H9 (cell line): Measurements from ENCODE around the gene HS2ST1. TPM values are rescaled to one million over a fixed set of nuclear protein-coding genes. Genes with fewer than 3 reads are reported as not detected.

Source experiments
- DNase-seq: peaks from one replicate; pipeline ENCODE4 v3.0.0-alpha.2; 2017
- H2AFZ ChIP-seq: one replicate; pipeline ENCODE4 v1.6.1; 2013; ENCODE audit warnings: mild to moderate bottlenecking, low read length, control low read depth, moderate library complexity
- H2AK5ac ChIP-seq: 2 replicates; pipeline ENCODE4 v1.6.1; 2013; ENCODE audit warnings: low read length, control low read depth, mixed read lengths; ENCODE audit not compliant: insufficient read length
- H2BK120ac ChIP-seq: one replicate; pipeline ENCODE4 v1.6.1; 2013; ENCODE audit warnings: low read depth, mild to moderate bottlenecking, low read length, control low read depth, inconsistent platforms; ENCODE audit not compliant: poor library complexity, severe bottlenecking
- H2BK12ac ChIP-seq: 2 replicates; pipeline ENCODE4 v1.6.1; 2013; ENCODE audit warnings: low read length, control low read depth, mixed read lengths, low read depth; ENCODE audit not compliant: insufficient read length
- H2BK15ac ChIP-seq: 2 replicates; pipeline ENCODE4 v1.6.1; 2013; ENCODE audit warnings: low read depth, low read length, control low read depth
- H2BK20ac ChIP-seq: one replicate; pipeline ENCODE4 v1.6.1; 2013; ENCODE audit warnings: low read depth, mild to moderate bottlenecking, low read length, control low read depth, inconsistent platforms; ENCODE audit not compliant: poor library complexity, severe bottlenecking
- H2BK5ac ChIP-seq: 2 replicates; pipeline ENCODE4 v1.6.1; 2013; ENCODE audit warnings: low read length, control low read depth, mixed read lengths; ENCODE audit not compliant: insufficient read length
- H3K14ac ChIP-seq: 2 replicates; pipeline ENCODE4 v1.6.1; 2013; ENCODE audit warnings: low read length, control low read depth; ENCODE audit not compliant: insufficient read depth
- H3K18ac ChIP-seq: 2 replicates; pipeline ENCODE4 v1.6.1; 2013; ENCODE audit warnings: low read depth, mild to moderate bottlenecking, mixed read lengths, low read length, control low read depth; ENCODE audit not compliant: insufficient read length
- H3K23ac ChIP-seq: 2 replicates; pipeline ENCODE4 v1.6.1; 2013; ENCODE audit warnings: low read length, control low read depth, mixed read lengths, low read depth; ENCODE audit not compliant: insufficient read length
- H3K23me2 ChIP-seq: 2 replicates; pipeline ENCODE4 v1.6.1; 2013; ENCODE audit warnings: low read depth, mild to moderate bottlenecking, mixed read lengths, low read length, control low read depth; ENCODE audit not compliant: insufficient read length, poor library complexity, severe bottlenecking
- H3K27ac ChIP-seq: 2 replicates; pipeline ENCODE4 v1.5.1; 2013; ENCODE audit warnings: low read length, control low read depth, mixed read lengths, low read depth; ENCODE audit not compliant: insufficient read length
- H3K27me3 ChIP-seq: 2 replicates; pipeline ENCODE4 v1.6.1; 2013; ENCODE audit warnings: low read length, control low read depth, inconsistent platforms; ENCODE audit not compliant: insufficient read depth
- H3K4ac ChIP-seq: 2 replicates; pipeline ENCODE4 v1.6.1; 2013; ENCODE audit warnings: low read depth, mild to moderate bottlenecking, control low read depth, inconsistent platforms, low read length, moderate library complexity
- H3K4me1 ChIP-seq: 2 replicates; pipeline ENCODE4 v1.6.1; 2013; ENCODE audit warnings: low read length, control low read depth, inconsistent platforms; ENCODE audit not compliant: insufficient read depth
- H3K4me2 ChIP-seq: 2 replicates; pipeline ENCODE4 v1.6.1; 2013; ENCODE audit warnings: low read length, control low read depth, mixed read lengths; ENCODE audit not compliant: insufficient read length, insufficient read depth
- H3K56ac ChIP-seq: 2 replicates; pipeline ENCODE4 v1.6.1; 2013; ENCODE audit warnings: low read depth, mild to moderate bottlenecking, mixed read lengths, low read length, control low read depth; ENCODE audit not compliant: insufficient read length
- H3K79me1 ChIP-seq: 2 replicates; pipeline ENCODE4 v1.6.1; 2013; ENCODE audit warnings: low read depth, mild to moderate bottlenecking, moderate library complexity, low read length, control low read depth, inconsistent platforms; ENCODE audit not compliant: insufficient read depth, poor library complexity, severe bottlenecking
- H3K79me2 ChIP-seq: 2 replicates; pipeline ENCODE4 v1.6.1; 2013; ENCODE audit warnings: low read length, control low read depth, inconsistent platforms; ENCODE audit not compliant: insufficient read depth
- H3K9ac ChIP-seq: 2 replicates; pipeline ENCODE4 v1.6.1; 2013; ENCODE audit warnings: low read length, control low read depth, mixed read lengths; ENCODE audit not compliant: insufficient read length; ENCODE audit errors: extremely low read depth
- H3K9me3 ChIP-seq: one replicate; pipeline ENCODE4 v1.6.1; 2013; ENCODE audit warnings: low read depth, low read length, inconsistent platforms; ENCODE audit not compliant: control insufficient read depth
- H3T11ph ChIP-seq: one replicate; pipeline ENCODE4 v1.6.1; 2013; ENCODE audit warnings: mild to moderate bottlenecking, low read length, control low read depth, inconsistent platforms
- H4K20me1 ChIP-seq: one replicate; pipeline ENCODE4 v1.6.1; 2013; ENCODE audit not compliant: control insufficient read depth, insufficient read length, insufficient read depth
- H4K5ac ChIP-seq: 2 replicates; pipeline ENCODE4 v1.6.1; 2013; ENCODE audit warnings: low read depth, mild to moderate bottlenecking, mixed read lengths, low read length, control low read depth; ENCODE audit not compliant: insufficient read length
- H4K8ac ChIP-seq: replicated peaks from 2 replicates; pipeline ENCODE4 v1.6.1; 2013; ENCODE audit warnings: low read length, control low read depth, mixed read lengths, low read depth; ENCODE audit not compliant: insufficient read length
- H4K91ac ChIP-seq: 2 replicates; pipeline ENCODE4 v1.6.1; 2013; ENCODE audit warnings: low read depth, mild to moderate bottlenecking, moderate library complexity, mixed read lengths, low read length, control low read depth; ENCODE audit not compliant: insufficient read length
- H3K27ac Mint-ChIP-seq, 3 experiments: 2 replicates in 2 of 3; 3 replicates in 1 of 3; pipeline ENCODE4 v1.8.0; 2020 to 2021; ENCODE audit warnings: mixed read lengths in 3 of 3, mild to moderate bottlenecking in 1 of 3, moderate library complexity in 1 of 3
- H3K27me3 Mint-ChIP-seq: 2 replicates; pipeline ENCODE4 v1.8.0; 2021; ENCODE audit warnings: low read depth, mild to moderate bottlenecking, moderate library complexity, mixed read lengths
- H3K36me3 Mint-ChIP-seq, 3 experiments: 2 replicates in 2 of 3; 3 replicates in 1 of 3; pipeline ENCODE4 v1.8.0; 2020 to 2021; ENCODE audit warnings: low read depth in 3 of 3, mixed read lengths in 3 of 3; ENCODE audit not compliant: insufficient read depth in 1 of 3
- H3K4me1 Mint-ChIP-seq, 2 experiments: 2 replicates each; pipeline ENCODE4 v1.8.0; 2020; ENCODE audit warnings: mixed read lengths in 2 of 2
- H3K4me3 Mint-ChIP-seq, 2 experiments: 2 replicates in 1 of 2; 3 replicates in 1 of 2; pipeline ENCODE4 v1.8.0; 2020 to 2021; ENCODE audit warnings: mild to moderate bottlenecking in 2 of 2, mixed read lengths in 2 of 2, moderate library complexity in 1 of 2
- H3K9me3 Mint-ChIP-seq, 2 experiments: 2 replicates in 1 of 2; 3 replicates in 1 of 2; pipeline ENCODE4 v1.8.0; 2020; ENCODE audit warnings: mild to moderate bottlenecking in 2 of 2, mixed read lengths in 2 of 2, moderate library complexity in 1 of 2
- WGBS: extraction: QIAGEN DNeasy Blood & Tissue Kit; methylation state at CpG from one replicate; pipeline ENCODE4 v1.1.7; 2013; ENCODE audit warnings: missing lambda C conversion rate, low lambda C conversion rate, mixed read lengths; ENCODE audit not compliant: insufficient read length; ENCODE audit errors: extremely low coverage; 5-methylcytosine and 5-hydroxymethylcytosine counted together
- total RNA-seq: library from RNA; stranded (reverse); gene quantifications from 2 replicates; pipeline ENCODE4 v1.2.1, GENCODE V29; 2021
- TF ChIP-seq, protein P1 (sequence below): fragments of 200-600 bp; sonication (generic); conservative IDR thresholded peaks from 3 replicates; pipeline ENCODE4 v1.8.0; 2021; ENCODE audit warnings: antibody characterized with exemption, mild to moderate bottlenecking

Gene HS2ST1
- total RNA-seq, 1 experiment from 2014 or later, result 20.1 TPM

DNA sequence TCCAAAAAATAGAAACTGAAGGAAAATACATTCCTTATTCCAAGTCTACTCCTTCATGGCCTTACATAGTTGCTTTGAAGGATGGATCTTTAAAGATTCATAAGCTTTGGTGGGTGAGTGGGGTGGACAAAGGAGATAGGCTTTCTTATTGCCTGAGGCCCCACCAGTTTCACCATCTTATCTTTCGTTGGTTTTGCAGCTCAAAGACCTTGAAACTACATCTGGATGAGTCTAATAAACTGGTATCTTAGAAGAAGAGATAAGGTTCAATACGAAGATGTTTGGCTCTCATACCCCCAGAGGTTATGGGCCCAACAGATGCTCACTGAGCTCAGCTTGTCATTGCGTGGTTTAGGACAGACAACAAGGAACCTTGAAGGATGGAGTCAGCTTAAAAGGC lies 201.5 kb downstream of the HS2ST1 start:
- no peak overlapping the region for H3K27ac Mint-ChIP-seq
- Histone ChIP-seq H3K27ac (no peak overlapping the region), H4K8ac (no peak overlapping the region), H3K9ac (no peak overlapping the region), H2BK120ac (no peak overlapping the region), H2BK20ac (no peak overlapping the region), H3K4me2 (no peak overlapping the region), H3K23ac (no peak overlapping the region), H3K9me3 (no peaks in the 10 kb centered on the region), H4K91ac (no peak overlapping the region), H3K23me2 (no peaks in the 10 kb centered on the region), H3K18ac (no peak overlapping the region), H2AK5ac (no peak overlapping the region), H3K27me3 (no peaks in the 10 kb centered on the region), H3K4me1 (peaks cover 3% of the 10 kb centered on the region; the same call in 1 of the 2 replicates), H3K79me2 (no peaks in the 10 kb centered on the region), H2AFZ (no peak overlapping the region), H3T11ph (no peak overlapping the region), H4K5ac (no peak overlapping the region), H4K20me1 (no peaks in the 10 kb centered on the region), H3K4ac (no peak overlapping the region), H3K56ac (no peak overlapping the region), H2BK12ac (no peak overlapping the region), H2BK15ac (no peak overlapping the region), H3K79me1 (no peaks in the 10 kb centered on the region), H2BK5ac (no peak overlapping the region), H3K14ac (no peak overlapping the region)
- no peak overlapping the region for H3K4me3 Mint-ChIP-seq
- peaks cover 16% of the 10 kb centered on the region for H3K27me3 Mint-ChIP-seq
- H3K9me3 Mint-ChIP-seq, result peaks cover 0 to 2% of the 10 kb centered on the region in 2 experiments; a peak in 1 of 5 replicates
- TF ChIP-seq, protein P1, sequence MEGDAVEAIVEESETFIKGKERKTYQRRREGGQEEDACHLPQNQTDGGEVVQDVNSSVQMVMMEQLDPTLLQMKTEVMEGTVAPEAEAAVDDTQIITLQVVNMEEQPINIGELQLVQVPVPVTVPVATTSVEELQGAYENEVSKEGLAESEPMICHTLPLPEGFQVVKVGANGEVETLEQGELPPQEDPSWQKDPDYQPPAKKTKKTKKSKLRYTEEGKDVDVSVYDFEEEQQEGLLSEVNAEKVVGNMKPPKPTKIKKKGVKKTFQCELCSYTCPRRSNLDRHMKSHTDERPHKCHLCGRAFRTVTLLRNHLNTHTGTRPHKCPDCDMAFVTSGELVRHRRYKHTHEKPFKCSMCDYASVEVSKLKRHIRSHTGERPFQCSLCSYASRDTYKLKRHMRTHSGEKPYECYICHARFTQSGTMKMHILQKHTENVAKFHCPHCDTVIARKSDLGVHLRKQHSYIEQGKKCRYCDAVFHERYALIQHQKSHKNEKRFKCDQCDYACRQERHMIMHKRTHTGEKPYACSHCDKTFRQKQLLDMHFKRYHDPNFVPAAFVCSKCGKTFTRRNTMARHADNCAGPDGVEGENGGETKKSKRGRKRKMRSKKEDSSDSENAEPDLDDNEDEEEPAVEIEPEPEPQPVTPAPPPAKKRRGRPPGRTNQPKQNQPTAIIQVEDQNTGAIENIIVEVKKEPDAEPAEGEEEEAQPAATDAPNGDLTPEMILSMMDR, result no peak
- DNase-seq, result no peak
- H3K36me3 Mint-ChIP-seq, result no peaks in the 10 kb centered on the region
- no CpG with 5 or more reads among the region's 3 CpGs for WGBS
- H3K4me1 Mint-ChIP-seq, result peaks cover 17 to 25% of the 10 kb centered on the region in 2 experiments
